NCI-H446 treated with DMSO at 0.1 percent for 48 hours (cell line): Measurements from ENCODE around the gene THAP6.
"Not testable (repeated sequence)": the region's sequence is repeated elsewhere in the genome, so short reads cannot be mapped to it uniquely, and the experiment has no call there.

Source experiments
- DNase-seq: peaks from one replicate; lab custom pipeline; 2025; lab: John Stamatoyannopoulos, UW

The THAP6 gene

DNA sequence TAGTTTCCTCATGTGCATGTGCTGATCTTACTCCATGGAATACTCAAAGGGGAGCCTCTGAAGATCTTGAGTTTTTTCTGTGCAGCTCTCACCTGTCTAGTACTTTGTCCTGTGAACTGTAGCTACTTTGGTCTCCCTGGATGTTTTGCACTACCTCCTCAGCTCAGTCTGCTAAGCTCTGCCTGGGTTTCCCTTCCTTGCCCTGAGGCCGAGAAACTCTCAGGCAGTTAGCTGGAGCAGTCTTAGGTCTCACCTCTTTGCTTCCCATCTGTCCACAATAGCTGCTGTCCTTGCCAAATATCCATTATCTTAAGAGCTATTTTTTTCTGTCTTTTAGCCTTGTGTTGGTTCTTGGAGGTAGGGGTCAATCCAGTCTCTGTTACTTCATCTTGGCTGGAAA lies 11.6 kb downstream of the THAP6 start:
- DNase-seq: no peak

DNA sequence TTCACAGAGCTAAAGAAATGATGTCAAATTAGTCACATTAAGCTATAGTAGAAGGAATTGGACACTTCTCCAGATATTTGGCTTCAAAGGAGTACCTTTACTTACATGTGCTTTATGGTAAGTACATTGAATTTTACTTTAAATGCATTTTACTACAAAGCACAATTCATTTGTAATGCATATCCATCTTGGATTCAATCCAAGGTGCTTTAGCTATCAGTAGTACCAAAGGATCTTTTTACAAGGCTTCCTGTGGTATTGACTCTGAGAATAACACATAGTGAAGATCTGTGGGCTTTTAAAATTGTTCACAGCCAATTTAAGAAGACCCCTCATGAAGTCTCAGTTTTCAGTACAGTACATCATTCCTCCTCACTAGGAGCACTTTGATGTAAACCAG lies 13.2 kb downstream of the THAP6 start:
- no peak for DNase-seq

DNA sequence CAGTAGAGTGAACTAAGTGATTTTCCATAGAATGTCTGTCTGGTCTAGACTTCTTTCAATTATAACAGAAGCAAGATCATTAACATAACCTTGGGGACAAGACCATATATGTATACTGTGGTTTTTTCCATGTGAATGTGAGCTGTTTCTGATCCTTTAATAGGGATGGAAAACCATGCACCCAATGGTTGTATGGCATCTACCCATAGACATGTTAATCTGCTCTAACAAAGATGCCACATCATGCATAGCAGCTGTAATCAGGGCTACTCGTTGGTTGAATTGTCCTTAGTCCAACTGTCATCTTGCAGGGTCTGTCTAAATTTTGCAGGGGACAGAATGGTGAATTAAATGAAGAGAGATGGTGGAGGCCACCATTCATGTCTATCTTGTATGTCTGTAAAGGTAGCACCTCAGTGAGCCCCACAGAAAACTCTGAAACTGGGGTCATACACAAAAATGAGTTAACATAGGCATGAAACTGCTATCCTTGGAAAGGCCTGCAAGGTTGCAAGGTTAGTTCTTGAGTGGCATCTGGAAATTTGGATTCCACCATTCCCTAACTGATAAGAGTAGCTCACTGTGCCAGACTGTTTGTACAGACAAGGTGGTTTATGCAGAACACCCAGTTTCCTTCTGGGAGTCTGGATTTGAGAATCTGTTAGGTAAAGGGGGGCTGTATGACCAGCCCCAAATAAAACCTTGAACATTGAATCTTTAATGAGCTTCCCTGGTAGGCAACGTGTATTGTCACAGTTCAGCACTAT lies 16.5 kb downstream of the THAP6 start:
- no peak for DNase-seq

DNA sequence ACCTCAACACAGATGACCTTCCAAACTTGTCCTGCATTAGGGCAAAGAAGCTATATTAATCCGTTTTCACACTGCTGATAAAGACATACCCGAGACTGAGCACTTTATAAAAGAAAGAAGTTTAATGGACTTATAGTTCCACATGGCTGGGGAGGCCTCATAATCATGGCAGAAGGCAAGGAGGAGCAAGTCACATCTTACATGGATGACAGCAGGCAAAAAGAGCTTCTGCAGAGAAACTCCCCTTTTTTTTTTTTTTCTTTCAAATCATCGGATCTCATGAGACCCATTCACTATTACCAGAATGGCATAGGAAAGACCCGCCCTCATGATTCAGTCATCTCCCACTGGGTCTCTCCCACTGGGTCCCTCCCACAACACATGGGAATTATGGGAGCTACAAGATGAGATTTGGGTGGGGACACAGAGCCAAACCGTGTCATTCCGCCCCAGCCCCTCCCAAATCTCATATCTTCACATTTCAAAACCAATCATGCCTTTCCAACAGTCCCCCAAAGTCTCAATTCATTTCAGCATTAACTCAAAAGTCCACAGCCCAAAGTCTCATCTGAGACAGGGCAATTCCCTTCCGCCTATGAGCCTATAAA lies 17.4 kb downstream of the THAP6 start:
- not testable (repeated sequence) for DNase-seq

DNA sequence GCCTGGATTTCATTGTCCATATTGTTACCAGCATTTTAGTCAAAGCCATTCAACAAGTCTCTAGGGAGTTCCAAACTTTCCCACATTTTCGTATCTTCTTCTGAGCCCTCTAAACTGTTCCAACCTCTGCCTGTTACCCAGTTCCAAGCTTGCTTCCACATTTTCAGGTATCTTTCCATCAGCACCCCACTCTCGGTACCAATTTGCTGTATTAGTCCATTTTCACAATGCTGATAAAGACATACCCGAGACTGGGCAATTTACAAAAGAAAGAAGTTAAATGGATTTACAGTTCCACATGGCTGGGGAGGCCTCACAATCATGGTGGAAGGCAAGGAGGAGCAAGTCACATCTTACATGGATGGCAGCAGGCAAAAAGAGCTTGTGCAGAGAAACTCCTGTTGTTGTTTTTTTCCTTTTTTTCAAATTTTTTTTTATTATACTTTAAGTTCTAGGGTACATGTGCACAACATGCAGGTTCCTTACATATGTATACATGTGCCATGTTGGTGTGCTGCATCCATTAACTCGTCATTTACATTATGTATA lies 19.1 kb downstream of the THAP6 start:
- DNase-seq: not testable (repeated sequence)

DNA sequence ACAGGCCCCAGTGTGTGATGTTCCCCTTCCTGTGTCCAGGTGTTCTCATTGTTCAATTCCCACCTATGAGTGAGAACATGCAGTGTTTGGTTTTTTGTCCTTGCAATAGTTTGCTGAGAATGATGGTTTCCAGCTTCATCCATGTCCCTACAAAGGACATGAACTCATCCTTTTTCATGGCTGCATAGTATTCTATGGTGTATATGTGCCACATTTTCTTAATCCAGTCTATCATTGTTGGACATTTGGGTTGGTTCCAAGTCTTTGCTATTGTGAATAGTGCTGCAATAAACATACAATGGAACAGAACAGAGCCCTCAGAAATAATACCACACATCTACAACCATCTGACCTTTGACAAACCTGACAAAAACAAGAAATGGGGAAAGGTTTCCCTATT lies 19.7 kb downstream of the THAP6 start:
- not testable (repeated sequence) for DNase-seq

DNA sequence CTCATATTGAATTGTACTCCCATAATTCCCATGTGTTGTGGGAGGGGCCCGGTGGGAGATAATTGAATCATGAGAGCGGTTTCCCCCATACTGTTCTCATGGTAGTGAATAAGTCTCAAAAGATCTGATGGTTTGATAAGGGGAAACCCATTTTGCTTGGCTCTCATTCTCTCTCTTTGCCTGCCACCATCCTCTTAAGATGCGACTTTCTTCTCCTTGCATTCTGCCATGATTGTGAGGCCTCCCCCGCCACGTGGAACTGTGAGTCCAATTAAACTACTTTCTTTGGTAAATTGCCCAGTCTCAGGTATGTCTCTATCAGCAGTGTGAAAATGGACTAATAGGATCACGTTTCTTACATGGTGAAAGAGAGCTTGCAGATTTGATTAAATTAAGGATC lies 23.0 kb downstream of the THAP6 start:
- DNase-seq: not testable (repeated sequence)

DNA sequence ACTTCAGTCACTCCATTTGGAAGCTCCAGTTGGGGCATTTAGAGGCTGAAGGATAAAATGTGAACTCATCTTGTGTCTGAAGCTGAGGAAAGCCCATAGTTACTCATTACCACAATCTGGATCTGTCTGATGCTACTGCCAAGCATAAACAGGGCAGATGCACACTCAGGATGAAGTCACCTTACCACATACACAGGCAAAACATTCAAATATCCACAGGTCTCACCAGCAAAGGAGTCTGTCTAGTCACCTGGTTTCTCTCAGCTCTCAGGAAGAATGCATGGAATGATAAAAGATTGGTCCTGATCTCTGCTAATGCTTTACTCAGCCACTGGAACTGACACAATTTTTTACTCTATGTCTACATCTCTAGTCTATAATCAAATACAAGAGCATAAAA lies 28.6 kb downstream of the THAP6 start:
- DNase-seq: no peak

DNA sequence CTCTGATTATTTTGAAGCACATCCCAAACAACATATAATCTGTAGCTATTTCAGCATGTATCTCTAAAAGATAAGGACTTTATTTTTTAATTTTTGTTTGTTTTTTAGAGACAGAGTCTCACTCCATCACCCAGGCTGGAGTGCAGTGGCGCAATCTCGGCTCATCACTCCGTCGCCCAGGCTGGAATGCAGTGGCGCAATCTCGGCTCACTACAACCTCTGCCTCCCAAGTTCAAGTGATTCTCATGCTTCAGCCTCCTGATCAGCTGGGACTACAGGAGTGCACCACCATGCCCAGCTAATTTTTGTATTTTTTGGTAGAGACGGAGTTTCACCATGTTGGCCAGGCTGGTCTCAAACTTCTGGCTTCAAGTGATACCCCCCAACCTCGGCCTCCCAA lies 29.9 kb downstream of the THAP6 start:
- DNase-seq: not testable (repeated sequence)

DNA sequence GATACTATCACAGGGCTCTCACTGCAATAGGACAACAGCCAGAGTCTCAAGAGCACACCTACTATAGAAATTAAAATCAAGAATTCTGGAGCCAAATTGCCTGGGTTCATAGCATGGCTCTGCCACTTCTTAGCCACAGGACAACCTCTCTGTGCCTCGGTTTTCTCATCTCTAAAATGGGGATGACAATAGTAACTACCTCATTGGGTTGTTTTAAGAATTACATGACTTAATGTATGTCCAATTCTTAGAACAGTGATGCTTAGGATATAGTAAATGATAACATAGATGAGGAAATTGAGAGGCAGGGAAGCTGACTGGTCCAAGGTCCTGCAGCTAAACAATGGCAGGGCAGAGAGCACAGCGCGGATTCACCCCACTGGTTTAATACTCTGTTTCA lies 30.6 kb downstream of the THAP6 start:
- DNase-seq: no peak

DNA sequence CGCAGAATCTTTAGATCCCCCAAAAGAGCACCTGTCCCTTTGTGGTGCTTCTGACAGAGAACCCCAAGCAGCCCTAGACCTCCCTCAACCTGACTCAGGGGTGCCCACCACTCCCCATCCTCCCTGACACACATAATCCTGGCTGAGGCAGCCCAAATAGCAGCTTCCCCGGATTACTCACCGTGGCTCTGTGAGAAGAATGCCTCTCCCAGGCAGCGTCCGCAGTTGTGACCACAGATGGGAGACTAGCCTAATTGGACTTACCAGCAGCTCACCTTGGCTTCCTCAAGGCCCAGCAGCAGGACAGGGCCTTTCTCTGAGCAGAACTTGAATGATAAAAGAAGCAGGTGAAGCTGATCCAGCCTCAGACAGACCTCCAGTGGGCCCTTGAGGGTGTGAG lies 31.3 kb downstream of the THAP6 start:
- DNase-seq: no peak

DNA sequence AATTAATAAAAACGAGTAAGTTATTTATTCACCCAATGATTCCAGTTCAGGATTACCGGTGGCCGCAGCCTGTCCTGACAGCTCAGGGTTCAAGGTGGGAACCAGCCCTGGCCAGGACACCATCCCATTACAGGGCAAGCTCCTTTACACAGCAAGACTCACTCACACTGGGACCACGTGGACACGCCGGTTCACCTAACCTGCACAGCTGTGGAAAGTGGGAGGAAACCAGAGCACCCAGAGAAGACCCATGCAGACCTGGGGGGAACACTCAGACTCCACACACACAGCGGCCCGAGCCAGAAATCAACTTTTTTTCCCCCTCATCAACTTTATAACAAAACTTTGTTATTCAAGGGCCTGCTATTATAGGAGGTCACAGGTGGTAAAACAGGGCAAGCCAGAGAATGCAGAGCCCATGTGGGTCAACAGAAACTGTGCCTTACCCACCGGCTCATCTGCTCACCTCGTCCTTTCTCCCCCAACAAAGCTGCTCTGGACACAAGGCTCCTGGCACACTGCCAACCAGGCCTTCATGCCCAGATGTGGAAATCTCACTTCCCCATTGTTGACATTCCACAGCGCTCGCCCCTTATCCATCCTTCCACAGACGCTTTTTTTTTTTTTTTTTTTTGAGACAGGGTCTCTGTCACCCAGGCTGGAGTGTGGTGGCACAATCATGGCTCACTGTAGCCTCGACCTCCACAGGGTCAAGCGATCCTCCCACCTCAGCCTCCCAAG lies 33.5 kb downstream of the THAP6 start:
- DNase-seq: no peak

DNA sequence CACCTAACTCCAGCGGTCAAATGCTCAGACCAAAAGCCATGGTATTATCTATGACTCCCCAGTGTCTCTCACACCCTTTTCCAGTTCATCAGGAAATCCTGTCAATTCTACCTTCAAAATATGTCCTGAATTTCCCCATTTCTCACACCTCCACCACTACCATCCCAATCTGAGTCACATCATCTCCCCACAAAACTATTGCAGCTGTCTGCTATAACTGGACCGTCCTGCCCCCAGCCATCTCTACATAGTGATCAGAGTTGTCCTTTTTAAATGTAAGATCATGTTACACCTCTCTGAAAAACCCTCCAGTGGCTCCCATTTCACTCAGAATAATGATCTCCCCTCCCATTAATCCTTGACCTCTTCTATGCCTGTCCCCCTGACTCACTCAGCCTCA lies 34.7 kb downstream of the THAP6 start:
- DNase-seq: no peak

DNA sequence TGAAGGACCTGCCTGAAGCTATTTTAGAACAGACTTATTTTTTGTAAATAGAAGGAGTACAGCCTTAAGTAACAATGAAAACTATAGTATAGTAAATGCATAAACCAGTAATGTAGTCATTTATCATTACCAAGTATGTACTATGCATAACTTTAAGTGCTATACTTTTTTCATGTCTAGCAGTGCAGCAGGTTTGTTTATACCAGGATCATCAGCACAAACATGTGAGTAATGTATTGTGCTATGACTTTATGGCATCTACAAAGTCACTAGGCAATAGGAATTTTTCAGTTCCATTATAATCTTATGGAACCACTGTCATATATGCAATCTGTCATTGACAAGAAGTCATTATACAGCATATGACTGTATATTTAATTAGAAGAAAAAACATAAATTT lies 38.2 kb downstream of the THAP6 start:
- DNase-seq: no peak

DNA sequence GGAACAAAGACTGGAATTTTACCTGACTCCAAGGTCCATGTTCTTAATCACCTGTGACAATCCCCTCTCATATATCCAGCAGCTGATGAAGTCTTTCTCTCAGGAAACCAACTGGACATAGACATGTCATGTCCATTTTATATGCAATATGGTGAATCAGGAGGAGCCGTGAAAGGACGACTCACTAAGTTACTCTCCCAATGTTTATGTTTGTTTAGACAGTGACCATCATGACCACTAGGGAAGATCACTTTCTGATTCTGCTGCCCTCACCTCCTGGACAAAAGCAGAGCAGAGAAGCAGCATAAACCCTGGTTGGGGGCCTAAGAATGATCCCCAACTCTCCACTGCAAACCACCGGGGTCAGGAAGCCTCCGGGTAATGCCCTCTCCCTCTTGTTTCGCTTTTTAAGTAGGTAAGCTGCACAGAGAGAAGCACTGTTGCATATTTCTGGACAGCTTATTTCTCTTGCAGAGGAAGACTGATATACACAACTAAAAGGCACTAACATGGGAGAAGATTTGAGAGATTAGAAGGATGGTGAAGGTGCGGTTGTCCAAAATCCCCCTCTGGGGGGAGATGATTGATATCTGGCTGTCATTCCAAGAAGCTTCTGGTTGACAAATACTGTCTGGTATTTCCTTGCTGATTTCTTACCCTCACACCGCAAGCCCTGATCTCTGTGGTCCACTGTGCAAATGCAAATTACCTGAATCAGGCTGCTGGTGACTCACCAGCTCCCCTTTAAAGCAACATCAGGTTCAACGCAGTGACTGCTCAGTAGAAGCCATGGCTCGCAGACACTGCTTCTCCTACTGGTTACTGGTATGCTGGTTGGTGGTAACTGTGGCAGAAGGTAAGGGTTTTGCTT lies 41.3 kb downstream of the THAP6 start, which contains the start of gene ODAPH:
ODAPH (plus strand) TSS at position 773 of the 871 bp plus-strand sequence; CDS start at position 790, 17 bp downstream.
- no peak for DNase-seq

DNA sequence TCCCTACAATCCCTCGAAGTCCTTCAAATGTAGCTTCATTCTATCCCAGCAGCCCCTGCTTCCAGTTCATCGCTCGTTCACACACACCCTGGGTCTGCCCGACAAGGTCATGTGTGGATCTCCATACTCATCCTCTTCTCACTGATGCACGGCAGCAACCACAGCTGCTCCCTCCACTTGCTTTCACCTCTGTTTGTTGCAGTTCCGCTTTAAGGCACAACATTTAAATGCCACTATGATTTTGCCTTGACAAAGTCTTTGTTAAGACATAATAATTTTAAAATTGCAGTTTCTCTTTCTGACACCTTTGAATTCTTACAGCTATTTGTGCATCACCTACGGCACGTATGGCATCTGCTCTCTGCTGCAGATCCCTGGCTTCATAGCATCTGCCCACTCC lies 43.4 kb downstream of the THAP6 start:
- no peak for DNase-seq

DNA sequence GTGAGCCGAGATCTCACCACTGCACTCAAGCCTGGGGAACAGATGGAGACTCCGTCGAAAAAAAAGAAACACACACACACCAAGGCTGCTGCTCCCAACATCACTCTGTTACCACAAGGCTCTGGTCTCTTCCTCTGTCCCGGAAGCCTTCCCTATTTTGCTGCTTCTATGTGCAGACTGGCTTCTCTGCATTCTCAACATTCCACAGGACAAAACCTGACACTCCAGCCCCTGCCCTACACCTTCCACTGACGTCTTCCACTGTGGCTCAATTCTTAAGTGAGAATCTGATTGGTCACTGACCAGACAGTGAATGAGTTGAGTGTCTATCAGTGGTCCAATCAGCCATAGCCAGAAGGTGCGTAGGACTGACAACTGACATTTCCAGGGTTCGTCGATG lies 47.5 kb downstream of the THAP6 start:
- no peak for DNase-seq

DNA sequence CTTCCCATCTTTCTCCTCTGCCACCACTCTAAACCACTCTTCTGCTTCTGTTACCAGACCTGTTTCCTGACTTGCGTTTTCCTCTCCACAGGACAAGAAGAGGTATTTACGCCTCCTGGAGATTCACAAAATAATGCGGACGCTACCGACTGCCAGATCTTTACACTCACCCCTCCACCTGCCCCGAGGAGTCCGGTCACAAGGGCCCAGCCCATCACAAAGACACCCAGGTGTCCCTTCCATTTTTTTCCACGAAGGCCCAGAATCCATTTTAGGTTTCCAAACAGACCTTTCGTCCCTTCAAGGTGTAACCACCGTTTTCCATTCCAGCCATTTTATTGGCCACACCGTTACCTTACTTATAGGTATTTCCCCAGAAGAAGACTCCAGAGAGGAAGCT lies 49.8 kb downstream of the THAP6 start:
- no peak for DNase-seq

DNA sequence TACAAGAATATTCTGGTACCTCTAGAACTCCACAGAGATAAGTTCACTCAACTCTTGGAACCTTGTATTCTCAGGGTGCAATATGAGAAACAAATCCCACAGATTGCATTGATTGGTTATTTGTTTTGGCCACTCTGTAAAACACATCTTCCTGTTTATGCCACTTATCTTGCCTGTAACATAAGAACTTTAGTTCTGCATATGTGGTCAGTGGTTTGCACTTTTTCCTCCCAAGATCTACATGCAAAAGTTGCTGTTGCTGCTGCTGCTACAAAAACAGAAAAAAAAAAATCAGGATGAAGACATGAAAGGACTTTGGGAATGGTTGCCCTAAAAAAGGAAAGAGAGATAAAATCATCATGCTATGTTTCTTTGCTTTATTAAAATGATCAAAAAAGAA lies 51.2 kb downstream of the THAP6 start:
- no peak for DNase-seq

DNA sequence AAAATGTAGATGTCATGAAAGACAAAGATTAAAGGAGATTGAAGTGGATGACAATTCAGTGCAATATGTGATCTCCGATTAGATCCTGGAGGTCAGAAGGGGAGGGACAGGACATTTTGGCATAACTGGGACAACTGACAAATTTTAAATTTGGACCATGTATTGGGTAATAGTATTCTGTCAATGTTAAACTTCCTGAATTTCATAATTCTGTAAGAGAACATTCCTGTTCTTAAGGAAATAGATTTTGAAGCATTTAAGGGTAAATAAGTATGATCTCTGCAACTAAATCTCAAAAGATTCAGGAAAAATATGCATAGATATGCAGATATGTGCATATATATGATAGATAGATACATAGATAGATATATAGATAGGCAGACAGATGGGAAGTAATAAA lies 52.6 kb downstream of the THAP6 start:
- DNase-seq: no peak

DNA sequence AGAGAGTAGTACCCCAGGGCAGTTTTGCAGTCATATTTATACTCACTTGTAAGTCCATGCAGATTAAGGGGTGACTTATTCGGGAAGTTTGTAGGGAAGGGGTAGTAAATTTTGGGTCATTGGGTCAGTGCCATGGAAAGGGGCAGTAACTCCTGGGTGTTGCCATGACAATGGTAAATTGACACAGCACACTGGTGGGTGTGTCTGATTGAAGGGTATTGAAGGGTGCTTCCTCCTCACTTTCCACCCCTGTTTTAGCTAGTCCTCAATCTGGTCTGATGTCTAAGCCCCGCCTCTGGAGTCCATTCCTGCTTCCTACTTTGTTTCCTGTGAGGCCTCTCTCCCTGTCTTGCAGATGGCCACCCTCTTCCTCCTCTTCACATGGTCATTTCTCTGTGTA lies 53.5 kb downstream of the THAP6 start:
- DNase-seq: no peak
